ENCODE results near the gene ZFYVE28.
"Not testable (repeated sequence)": the region's sequence is repeated elsewhere in the genome, so short reads cannot be mapped to it uniquely, and the experiment has no call there.

The ZFYVE28 gene

DNA sequence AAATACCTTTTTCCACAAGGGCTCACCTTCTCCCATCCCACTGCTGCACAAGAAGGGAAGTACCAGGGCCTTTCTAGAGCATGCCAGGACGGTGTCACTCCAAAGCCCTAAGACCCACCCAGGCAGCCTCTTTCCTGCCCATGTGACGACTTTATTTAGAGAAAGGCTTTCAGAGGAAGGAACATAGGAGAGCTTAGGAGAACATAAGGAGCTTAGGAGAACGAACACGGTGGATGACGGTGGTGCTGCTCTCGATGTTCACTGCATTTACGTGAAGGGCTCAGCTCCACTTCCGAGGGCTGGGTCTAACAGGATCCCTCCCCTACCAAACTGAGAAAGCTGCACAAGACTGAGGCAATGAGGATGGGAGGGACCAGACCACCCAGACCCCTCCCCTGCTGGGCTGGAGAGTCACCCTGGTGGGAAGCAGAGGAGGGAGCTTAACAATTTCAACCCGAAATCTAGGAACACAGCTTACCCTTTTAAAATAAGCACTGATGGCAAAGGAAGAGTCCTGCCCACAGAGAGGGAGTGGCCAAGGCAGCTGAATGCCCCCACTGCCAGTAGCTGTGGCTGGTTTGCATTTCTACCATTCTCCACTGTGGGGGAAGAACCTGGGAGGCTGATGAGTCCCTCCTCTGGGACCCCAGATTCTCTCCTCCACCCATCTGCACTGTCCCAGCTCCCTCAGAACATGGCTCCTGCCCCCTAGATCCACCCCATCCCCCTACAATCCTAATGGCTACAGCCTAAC, 29.8 kb downstream of the ZFYVE28 start:
- TF ChIP-seq, protein P1, sequence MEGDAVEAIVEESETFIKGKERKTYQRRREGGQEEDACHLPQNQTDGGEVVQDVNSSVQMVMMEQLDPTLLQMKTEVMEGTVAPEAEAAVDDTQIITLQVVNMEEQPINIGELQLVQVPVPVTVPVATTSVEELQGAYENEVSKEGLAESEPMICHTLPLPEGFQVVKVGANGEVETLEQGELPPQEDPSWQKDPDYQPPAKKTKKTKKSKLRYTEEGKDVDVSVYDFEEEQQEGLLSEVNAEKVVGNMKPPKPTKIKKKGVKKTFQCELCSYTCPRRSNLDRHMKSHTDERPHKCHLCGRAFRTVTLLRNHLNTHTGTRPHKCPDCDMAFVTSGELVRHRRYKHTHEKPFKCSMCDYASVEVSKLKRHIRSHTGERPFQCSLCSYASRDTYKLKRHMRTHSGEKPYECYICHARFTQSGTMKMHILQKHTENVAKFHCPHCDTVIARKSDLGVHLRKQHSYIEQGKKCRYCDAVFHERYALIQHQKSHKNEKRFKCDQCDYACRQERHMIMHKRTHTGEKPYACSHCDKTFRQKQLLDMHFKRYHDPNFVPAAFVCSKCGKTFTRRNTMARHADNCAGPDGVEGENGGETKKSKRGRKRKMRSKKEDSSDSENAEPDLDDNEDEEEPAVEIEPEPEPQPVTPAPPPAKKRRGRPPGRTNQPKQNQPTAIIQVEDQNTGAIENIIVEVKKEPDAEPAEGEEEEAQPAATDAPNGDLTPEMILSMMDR (IDR thresholded peaks at IDR 0.05; ENCODE audit: control insufficient read depth, extremely low read depth, insufficient read depth) = no peak
- H3K4me3 ChIP-seq (ENCODE audit: low read depth, low read length) = no peak overlapping the region
- no peak for DNase-seq (ENCODE audit: low read depth)

DNA sequence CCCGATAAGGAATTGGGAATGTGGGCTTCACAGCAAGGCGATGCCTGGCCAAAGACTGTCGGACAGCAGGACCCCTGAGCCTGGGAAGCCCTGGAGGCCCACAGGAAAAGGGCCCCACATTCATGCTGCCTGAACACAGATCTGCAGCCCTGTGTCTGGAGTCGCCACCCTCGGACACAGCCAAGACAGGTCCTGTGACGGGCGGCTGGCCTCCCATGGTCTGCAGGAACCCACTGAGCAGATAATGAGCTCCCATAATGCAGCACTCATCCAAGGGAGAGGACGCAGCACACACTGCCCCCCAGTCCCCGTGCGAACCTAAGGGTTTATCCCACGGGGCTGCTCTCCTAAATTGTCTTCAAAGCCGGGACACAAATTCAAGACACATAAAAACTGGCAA, 30.6 kb downstream of the ZFYVE28 start:
- DNase-seq (ENCODE audit: low read depth) = no peak
- TF ChIP-seq, protein P1 (IDR thresholded peaks at IDR 0.05; ENCODE audit: control insufficient read depth, extremely low read depth, insufficient read depth) = no peak

DNA sequence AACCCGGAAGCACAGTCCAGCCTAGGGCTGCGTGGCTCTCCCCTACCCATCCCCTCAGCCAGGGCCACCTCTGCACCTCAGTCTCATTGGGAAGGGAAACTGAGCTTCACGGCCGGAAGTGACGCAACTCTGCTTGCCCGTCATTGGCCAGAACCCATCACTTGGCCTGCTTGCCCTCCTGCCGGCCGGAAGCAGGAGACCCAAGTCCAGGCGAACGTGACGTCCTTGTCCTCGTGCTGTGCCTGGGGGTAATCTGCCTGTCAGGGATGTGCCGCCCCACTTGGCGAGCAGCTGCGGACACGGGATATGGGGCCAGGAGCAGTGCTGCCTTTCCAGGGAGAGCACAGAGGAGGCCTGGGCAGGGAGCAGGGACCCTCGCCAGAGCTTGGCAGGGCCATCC, 31.2 kb downstream of the ZFYVE28 start:
- H3K4me3 ChIP-seq (ENCODE audit: low read depth, low read length) = no peak overlapping the region
- DNase-seq (ENCODE audit: low read depth) = no peak
- TF ChIP-seq, protein P1 (IDR thresholded peaks at IDR 0.05; ENCODE audit: control insufficient read depth, extremely low read depth, insufficient read depth) = no peak

More for the DNA sequence above, 30.6 kb downstream of the ZFYVE28 start:
- H3K4me3 ChIP-seq (ENCODE audit: low read depth, low read length) = no peak overlapping the region

DNA sequence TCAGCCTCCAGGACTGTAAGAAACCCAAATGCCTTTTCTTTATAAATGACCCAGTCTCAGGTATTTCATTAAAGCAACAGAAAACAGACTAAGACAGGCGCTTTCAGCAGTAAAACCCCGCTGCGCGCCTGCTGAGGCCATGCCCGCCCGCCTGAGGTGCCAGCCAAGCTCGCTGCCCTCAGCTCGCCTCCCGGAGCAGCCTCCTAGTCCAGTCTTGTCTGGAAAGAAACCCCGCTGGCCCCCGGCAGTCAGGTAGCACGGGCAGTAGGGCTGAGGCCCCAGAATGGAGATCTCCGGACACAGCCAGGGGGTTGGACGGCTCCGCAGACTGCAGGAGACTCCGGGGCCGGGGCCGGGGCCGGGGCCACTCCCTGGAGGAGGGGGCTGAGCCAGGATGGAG, 31.7 kb downstream of the ZFYVE28 start:
- no peak for DNase-seq (ENCODE audit: low read depth)
- TF ChIP-seq, protein P1 (IDR thresholded peaks at IDR 0.05; ENCODE audit: control insufficient read depth, extremely low read depth, insufficient read depth) = no peak
- H3K4me3 ChIP-seq (ENCODE audit: low read depth, low read length) = no peak overlapping the region

DNA sequence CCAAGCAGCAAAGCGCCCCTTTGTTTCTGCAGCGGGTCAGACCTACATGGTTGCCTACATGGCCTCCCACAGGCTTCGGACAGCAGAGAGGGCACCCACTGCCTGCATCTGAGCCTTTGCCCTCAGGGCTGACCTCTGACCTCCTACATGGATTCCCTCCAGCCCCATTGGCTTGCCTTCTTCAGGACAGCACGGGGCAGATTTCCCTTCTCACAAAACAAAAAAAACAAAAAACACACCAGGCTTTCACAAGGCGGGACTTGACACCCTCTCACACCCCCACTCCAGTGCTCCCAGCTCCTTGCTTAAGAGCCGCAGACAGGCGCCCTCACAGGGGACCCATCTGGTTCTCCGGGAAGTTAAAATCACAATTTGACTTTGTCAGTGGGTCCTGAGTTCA, 32.9 kb downstream of the ZFYVE28 start:
- TF ChIP-seq, protein P1 (IDR thresholded peaks at IDR 0.05; ENCODE audit: control insufficient read depth, extremely low read depth, insufficient read depth) = no peak
- DNase-seq (ENCODE audit: low read depth) = no peak

DNA sequence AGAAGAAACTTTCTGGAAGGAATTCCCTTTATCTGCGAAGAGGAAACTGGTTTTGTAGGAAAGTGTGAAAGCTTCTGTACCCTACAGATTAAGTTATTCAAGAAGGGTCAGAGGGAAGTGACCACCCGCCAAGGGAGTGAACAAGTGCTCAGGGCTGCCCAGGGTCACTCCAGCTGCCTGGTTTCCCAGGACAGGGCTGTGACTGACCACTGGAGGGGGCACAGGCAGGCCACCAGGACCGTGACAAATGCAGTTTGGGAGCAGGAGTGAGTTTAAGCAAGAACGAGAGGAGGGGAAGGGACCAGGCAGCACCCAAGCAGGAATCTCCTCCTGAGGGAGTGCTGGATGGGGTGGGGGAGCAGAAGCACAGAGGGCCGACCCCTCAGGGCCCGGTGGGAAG, 34.2 kb downstream of the ZFYVE28 start:
- DNase-seq (ENCODE audit: low read depth) = no peak
- no peak overlapping the region for H3K4me3 ChIP-seq (ENCODE audit: low read depth, low read length)
- TF ChIP-seq, protein P1 (IDR thresholded peaks at IDR 0.05; ENCODE audit: control insufficient read depth, extremely low read depth, insufficient read depth) = no peak

More for the DNA sequence above, 32.9 kb downstream of the ZFYVE28 start:
- no peak overlapping the region for H3K4me3 ChIP-seq (ENCODE audit: low read depth, low read length)

DNA sequence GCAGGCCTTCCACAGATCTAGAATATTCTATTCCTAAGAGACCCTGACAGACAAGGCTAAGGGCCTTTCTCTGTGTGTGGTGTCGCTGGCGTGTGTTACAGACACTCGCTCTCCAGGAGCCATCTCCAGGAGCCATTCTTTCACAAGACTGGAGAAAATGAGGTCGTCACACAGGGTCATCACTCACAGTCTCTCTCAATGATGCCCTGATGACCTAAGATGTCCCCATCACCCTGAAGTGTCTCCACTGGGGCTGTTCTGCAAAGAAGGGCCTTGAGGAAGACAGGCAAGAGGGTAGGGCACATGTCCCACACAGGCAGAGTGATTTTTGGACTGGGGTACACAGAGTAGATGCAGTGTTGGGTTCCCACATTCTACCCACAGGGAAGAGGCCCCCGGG, 34.7 kb downstream of the ZFYVE28 start:
- H3K4me3 ChIP-seq (ENCODE audit: low read depth, low read length) = no peak overlapping the region
- TF ChIP-seq, protein P1 (IDR thresholded peaks at IDR 0.05; ENCODE audit: control insufficient read depth, extremely low read depth, insufficient read depth) = no peak
- no peak for DNase-seq (ENCODE audit: low read depth)

DNA sequence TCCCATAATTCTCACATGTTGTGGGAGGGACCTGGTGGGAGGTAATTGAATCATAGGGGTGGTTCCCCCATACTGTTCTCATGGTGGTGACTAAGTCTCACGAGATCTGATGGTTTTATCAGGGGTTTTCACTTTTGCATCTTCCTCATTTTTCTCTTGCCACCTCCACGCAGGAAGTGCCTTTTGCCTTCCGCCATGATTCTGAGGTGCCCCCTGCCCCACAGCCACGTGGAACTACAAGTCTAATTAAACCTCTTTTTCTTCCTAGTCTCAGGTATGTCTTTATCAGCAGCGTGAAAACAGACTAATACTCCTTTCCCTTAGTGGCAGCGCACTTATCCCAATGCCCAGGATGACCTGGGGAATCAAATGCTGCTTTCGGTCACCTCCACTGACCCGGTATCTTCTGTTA, 35.2 kb downstream of the ZFYVE28 start:
- not testable (repeated sequence) for DNase-seq (ENCODE audit: low read depth); H3K4me3 ChIP-seq (ENCODE audit: low read depth, low read length)

DNA sequence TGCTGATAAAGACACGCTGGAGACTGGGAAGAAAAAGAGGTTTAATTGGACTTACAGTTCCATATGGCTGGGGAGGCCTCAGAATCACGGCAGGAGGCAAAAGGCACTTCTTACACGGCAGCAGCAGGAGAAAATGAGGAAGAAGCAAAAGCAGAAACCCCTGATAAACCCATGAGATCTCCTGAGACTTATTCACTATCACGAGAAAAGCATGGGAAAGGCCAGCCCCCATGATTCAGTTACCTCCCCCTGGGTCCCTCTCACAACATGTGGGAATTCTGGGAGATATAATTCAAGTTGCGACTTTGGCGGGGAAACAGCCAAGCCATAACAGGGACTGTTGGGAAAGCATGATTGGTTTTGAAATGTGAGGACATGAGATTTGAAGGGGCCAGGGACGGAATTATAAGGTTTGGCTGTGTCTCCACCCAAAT, 35.7 kb downstream of the ZFYVE28 start:
- DNase-seq (ENCODE audit: low read depth); H3K4me3 ChIP-seq (ENCODE audit: low read depth, low read length): not testable (repeated sequence)

DNA sequence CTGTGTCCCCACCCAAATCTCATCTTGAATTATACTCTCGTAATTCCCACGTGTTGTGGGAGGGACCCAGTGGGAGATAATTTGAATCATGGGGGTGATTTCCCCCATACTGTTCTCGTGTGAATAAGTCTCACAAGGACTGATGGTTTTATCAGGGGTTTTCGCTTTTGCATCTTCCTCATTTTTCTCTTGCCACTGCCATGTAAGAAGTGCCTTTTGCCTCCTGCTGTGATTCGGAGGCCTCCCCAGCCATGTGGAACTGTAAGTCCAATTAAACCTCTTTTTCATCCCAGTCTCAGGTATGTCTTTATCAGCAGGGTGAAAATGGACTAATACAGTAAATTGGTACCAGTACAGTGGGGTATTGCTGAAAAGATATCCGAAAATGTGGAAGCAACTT, 37.9 kb downstream of the ZFYVE28 start:
- not testable (repeated sequence) for DNase-seq (ENCODE audit: low read depth); H3K4me3 ChIP-seq (ENCODE audit: low read depth, low read length)

Measured in LNCaP clone FGC (cell line).